HCT116 (cell line): Measurements from ENCODE around the gene RNF220. TPM values are rescaled to one million over a fixed set of nuclear protein-coding genes. Genes with fewer than 3 reads are reported as not detected.

ENCODE experiments used
- ATAC-seq: fragments of 200-7000 bp; cut with Tn5 transposase; 2 replicates; pipeline ENCODE4 v1.9.1; 2020; ENCODE audit warnings: mild to moderate bottlenecking, moderate library complexity
- BruUV-seq: library from RNA; stranded (reverse); fragments of 400-500 nt; replicated peaks from 2 replicates; lab custom pipeline; 2021; lab: Mats Ljungman, UMichigan
- CTCF ChIA-PET: fragments of 300-600 bp; sonication (Branson Sonifier 250); formaldehyde crosslinking; loops from one replicate; lab custom pipeline; 2021; ENCODE audit warnings: antibody characterized with exemption; lab: Charles Lee
- POLR2A ChIA-PET: fragments of 300-600, 350-600 bp; sonication (Branson Sonifier 250); formaldehyde crosslinking; loops from one replicate; lab custom pipeline; 2021; ENCODE audit warnings: antibody characterized with exemption; lab: Charles Lee
- RAD21 ChIA-PET, 2 experiments: fragments of 300-600 bp; sonication (Branson Sonifier 250); formaldehyde crosslinking; loops; one replicate each; lab custom pipeline; 2023; ENCODE audit warnings: low total read pairs in 2 of 2; ENCODE audit not compliant: uncharacterized antibody in 2 of 2, unreplicated experiment in 2 of 2, low non-redundant PET in 1 of 2; lab: Charles Lee
- DNase-seq: peaks from one replicate; pipeline ENCODE4 v3.0.0-alpha.2; 2010; ENCODE audit warnings: low read depth, low spot score
- H2AFZ ChIP-seq: fragments of 200-600 bp; shearing (Covaris generic), sonication (generic); 2 replicates; pipeline ENCODE4 v1.6.1; 2017; ENCODE audit warnings: low read depth, mixed run types, mixed read lengths, antibody characterized with exemption, low read length; ENCODE audit not compliant: poor library complexity, severe bottlenecking
- H3K27ac ChIP-seq: 2 replicates; pipeline ENCODE4 v1.5.1; 2012; ENCODE audit warnings: low read depth, low read length
- H3K27me3 ChIP-seq: fragments of 200-600 bp; sonication (generic); 2 replicates; pipeline ENCODE4 v1.6.1; 2016; ENCODE audit warnings: mixed run types, low read length, mixed read lengths; ENCODE audit not compliant: insufficient read depth
- H3K36me3 ChIP-seq, 2 experiments: fragments of 200-500 bp in 1 of 2; fragments of 200-600 bp in 1 of 2; sonication (Bioruptor generic) in 1 of 2; sonication (generic) in 1 of 2; 2 replicates each; pipeline versions ENCODE4 v1.5.1 to v1.6.1; 2014 to 2016; ENCODE audit warnings: low read length in 2 of 2, inconsistent platforms in 1 of 2, mixed read lengths in 1 of 2, mixed run types in 1 of 2; ENCODE audit not compliant: insufficient read depth in 2 of 2, control insufficient read depth in 1 of 2
- H3K4me1 ChIP-seq, 2 experiments: fragments of 200-600 bp in 1 of 2; sonication (generic) in 1 of 2; 2 replicates each; pipeline versions ENCODE4 v1.5.1 to v1.6.1; 2012 to 2017; ENCODE audit warnings: low read length in 2 of 2, inconsistent platforms in 1 of 2, mild to moderate bottlenecking in 1 of 2, mixed read lengths in 1 of 2, mixed run types in 1 of 2, moderate library complexity in 1 of 2; ENCODE audit not compliant: insufficient read depth in 2 of 2, control insufficient read depth in 1 of 2
- H3K4me2 ChIP-seq: fragments of 200-600 bp; sonication (generic); 2 replicates; pipeline ENCODE4 v1.6.1; 2017; ENCODE audit warnings: mixed run types, low read length, mixed read lengths
- H3K4me3 ChIP-seq, 2 experiments: fragments of 200-600 bp in 1 of 2; sonication (generic) in 1 of 2; replicated peaks in 1 of 2; 2 replicates each; pipeline ENCODE4 v1.5.1; 2011 to 2016; ENCODE audit warnings: low read length in 2 of 2, control low read depth in 1 of 2, low read depth in 1 of 2, mild to moderate bottlenecking in 1 of 2, mixed read lengths in 1 of 2, mixed run types in 1 of 2
- H3K79me2 ChIP-seq: fragments of 200-600 bp; sonication (generic); 2 replicates; pipeline ENCODE4 v1.6.1; 2017; ENCODE audit warnings: mild to moderate bottlenecking, mixed run types, low read length, moderate library complexity, mixed read lengths; ENCODE audit not compliant: insufficient read depth
- H3K9ac ChIP-seq: fragments of 200-600 bp; sonication (generic); 2 replicates; pipeline ENCODE4 v1.6.1; 2016; ENCODE audit warnings: low read length, mixed read lengths
- H3K9me2 ChIP-seq: fragments of 200-600 bp; sonication (generic), shearing (Covaris generic); 2 replicates; pipeline ENCODE4 v1.6.1; 2017; ENCODE audit warnings: mixed run types, mild to moderate bottlenecking, moderate library complexity; ENCODE audit not compliant: insufficient read depth
- H3K9me3 ChIP-seq, 2 experiments: fragments of 200-500 bp in 1 of 2; fragments of 200-600 bp in 1 of 2; sonication (Bioruptor generic) in 1 of 2; sonication (generic) in 1 of 2; 2 replicates each; pipeline ENCODE4 v1.6.1; 2014 to 2017; ENCODE audit warnings: low read length in 2 of 2, mixed read lengths in 2 of 2, inconsistent platforms in 1 of 2, low read depth in 1 of 2, mild to moderate bottlenecking in 1 of 2, mixed run types in 1 of 2, moderate library complexity in 1 of 2; ENCODE audit not compliant: control insufficient read depth in 1 of 2, insufficient read depth in 1 of 2
- H4K20me1 ChIP-seq: fragments of 200-600 bp; sonication (generic), shearing (Covaris generic); 2 replicates; pipeline ENCODE4 v1.6.1; 2017; ENCODE audit warnings: mixed run types, mild to moderate bottlenecking, moderate library complexity; ENCODE audit not compliant: insufficient read depth
- CBX3 ChIP-seq: IDR thresholded peaks from 2 replicates; pipeline ENCODE4 v1.6.1; 2012; ENCODE audit warnings: low read depth
- CEBPB ChIP-seq: IDR thresholded peaks from 2 replicates; pipeline ENCODE4 v1.6.1; 2012; ENCODE audit warnings: low read depth
- EGR1 ChIP-seq: IDR thresholded peaks from 2 replicates; pipeline ENCODE4 v1.6.1; 2012; ENCODE audit warnings: low read depth
- POLR2AphosphoS5 ChIP-seq: IDR thresholded peaks from 2 replicates; pipeline ENCODE4 v1.6.1; 2011; ENCODE audit warnings: mild to moderate bottlenecking, low read depth, low read length, moderate library complexity
- RAD21 ChIP-seq: IDR thresholded peaks from 2 replicates; pipeline ENCODE4 v1.6.1; 2012; ENCODE audit warnings: low read depth, mild to moderate bottlenecking
- SP1 ChIP-seq: IDR thresholded peaks from 2 replicates; pipeline ENCODE4 v1.6.1; 2012; ENCODE audit warnings: low read depth
- SRF ChIP-seq: IDR thresholded peaks from 2 replicates; pipeline ENCODE4 v1.6.1; 2012; ENCODE audit warnings: low read depth
- TCF7L2 ChIP-seq: IDR thresholded peaks from 2 replicates; pipeline ENCODE4 v1.7.0; 2011; ENCODE audit warnings: borderline replicate concordance, inconsistent platforms; ENCODE audit not compliant: insufficient read depth, insufficient read length; ENCODE audit errors: extremely low read depth
- intact Hi-C: fragments of 100-400 bp; cut with micrococcal nuclease; formaldehyde crosslinking; loops from 2 replicates; pipeline ENCODE4 v1.10.0; 2022
- total RNA-seq: library from RNA; stranded (reverse); gene quantifications from one replicate; pipeline ENCODE4 v1.2.1, GENCODE V29; 2021; ENCODE audit not compliant: unreplicated experiment
- TF ChIP-seq, protein P1 (sequence below), 3 experiments: fragments of 200-600 bp in 1 of 3; sonication (generic) in 1 of 3; IDR thresholded peaks in 2 of 3; conservative IDR thresholded peaks in 1 of 3; 2 replicates each; pipeline ENCODE4 v1.5.1; 2012 to 2017; ENCODE audit warnings: low read depth in 2 of 3, low read length in 2 of 3, antibody characterized with exemption in 1 of 3, borderline replicate concordance in 1 of 3, control low read depth in 1 of 3, mild to moderate bottlenecking in 1 of 3, mixed read lengths in 1 of 3, mixed run types in 1 of 3, moderate library complexity in 1 of 3; ENCODE audit not compliant: insufficient read depth in 1 of 3
- TF ChIP-seq, protein P2 (sequence below): IDR thresholded peaks from 2 replicates; pipeline ENCODE4 v1.6.1; 2012

Gene RNF220
- total RNA-seq, 1 experiment from 2014 or later: 84.5 TPM

- no peak for TF ChIP-seq SRF
- TF ChIP-seq CBX3: no peak
- TF ChIP-seq, protein P1, sequence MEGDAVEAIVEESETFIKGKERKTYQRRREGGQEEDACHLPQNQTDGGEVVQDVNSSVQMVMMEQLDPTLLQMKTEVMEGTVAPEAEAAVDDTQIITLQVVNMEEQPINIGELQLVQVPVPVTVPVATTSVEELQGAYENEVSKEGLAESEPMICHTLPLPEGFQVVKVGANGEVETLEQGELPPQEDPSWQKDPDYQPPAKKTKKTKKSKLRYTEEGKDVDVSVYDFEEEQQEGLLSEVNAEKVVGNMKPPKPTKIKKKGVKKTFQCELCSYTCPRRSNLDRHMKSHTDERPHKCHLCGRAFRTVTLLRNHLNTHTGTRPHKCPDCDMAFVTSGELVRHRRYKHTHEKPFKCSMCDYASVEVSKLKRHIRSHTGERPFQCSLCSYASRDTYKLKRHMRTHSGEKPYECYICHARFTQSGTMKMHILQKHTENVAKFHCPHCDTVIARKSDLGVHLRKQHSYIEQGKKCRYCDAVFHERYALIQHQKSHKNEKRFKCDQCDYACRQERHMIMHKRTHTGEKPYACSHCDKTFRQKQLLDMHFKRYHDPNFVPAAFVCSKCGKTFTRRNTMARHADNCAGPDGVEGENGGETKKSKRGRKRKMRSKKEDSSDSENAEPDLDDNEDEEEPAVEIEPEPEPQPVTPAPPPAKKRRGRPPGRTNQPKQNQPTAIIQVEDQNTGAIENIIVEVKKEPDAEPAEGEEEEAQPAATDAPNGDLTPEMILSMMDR (IDR thresholded peaks at IDR 0.05 in 2 of 3, conservative IDR thresholded peaks at IDR 0.05 in 1 of 3; ENCODE audit: borderline replicate concordance in 1 of 3, insufficient read depth in 1 of 3, low read depth in 2 of 3, low read length in 2 of 3): peak in 2 of 3 experiments; percentile 33 to 58; a peak in 4 of 6 replicates
- peak; percentile 41 for TF ChIP-seq RAD21
- TF ChIP-seq POLR2AphosphoS5: no peak
- no peak for TF ChIP-seq TCF7L2
- no peak for TF ChIP-seq CEBPB
- Histone ChIP-seq H4K20me1 (no peaks in the 10 kb centered on the region), H3K4me1 (peaks cover 0 to 9% of the 10 kb centered on the region in 2 experiments; a peak in 2 of 4 replicates), H3K4me2 (no peak overlapping the region), H3K79me2 (no peaks in the 10 kb centered on the region), H3K4me3 (no peak overlapping the region), H3K9me3 (no peaks in the 10 kb centered on the region), H3K36me3 (no peaks in the 10 kb centered on the region), H3K9me2 (no peaks in the 10 kb centered on the region), H3K9ac (no peak overlapping the region), H3K27ac (no peak overlapping the region), H3K27me3 (no peaks in the 10 kb centered on the region), H2AFZ (no peak overlapping the region)
- ChIA-PET POLR2A (no interaction called here), CTCF (interaction anchor here (1.4 to 2.5 kb wide), 3 partner anchors 13 to 230 kb away, joined by 4 to 7 read pairs (median 5); no protein-coding TSS in a partner anchor), RAD21 (no interaction called here)
- ATAC-seq (peak; percentile 47; the same call in 1 of the 2 replicates), DNase-seq (no peak)
- intact Hi-C loops: loop anchor here (2.0 kb wide), 1 partner anchor 45 kb away; no protein-coding TSS in a partner anchor
- no TSS peak for BruUV-seq
Measured at GRCh38 chr1:44608141-44608540, 203.1 kb downstream of the RNF220 start.

GRCh38 chr1:44609412-44609767, 204.3 kb downstream of the RNF220 start:
- no peaks in the 10 kb centered on the region for H3K27me3 ChIP-seq
- no TSS peak for BruUV-seq
- no peak overlapping the region for H3K27ac ChIP-seq
- ChIA-PET POLR2A (no interaction called here), RAD21 (interaction anchor here in 1 of 2 experiments (0.6 kb wide), 1 partner anchor 561 kb away, joined by 3 read pairs; no protein-coding TSS in a partner anchor), CTCF (interaction anchor here (0.9 to 2.5 kb wide), 4 partner anchors 14 to 231 kb away, joined by 3 to 7 read pairs (median 4); no protein-coding TSS in a partner anchor)
- TF ChIP-seq SP1 (no peak), RAD21 (peak; percentile 59), EGR1 (no peak)
- TF ChIP-seq, protein P1 (IDR thresholded peaks at IDR 0.05 in 2 of 3, conservative IDR thresholded peaks at IDR 0.05 in 1 of 3; ENCODE audit: borderline replicate concordance in 1 of 3, insufficient read depth in 1 of 3, low read depth in 2 of 3, low read length in 2 of 3): peak; percentile 18 to 46 (median 36); a peak in 3 of 6 replicates
- TF ChIP-seq, protein P2, sequence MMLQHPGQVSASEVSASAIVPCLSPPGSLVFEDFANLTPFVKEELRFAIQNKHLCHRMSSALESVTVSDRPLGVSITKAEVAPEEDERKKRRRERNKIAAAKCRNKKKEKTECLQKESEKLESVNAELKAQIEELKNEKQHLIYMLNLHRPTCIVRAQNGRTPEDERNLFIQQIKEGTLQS: no peak
- H3K4me3 ChIP-seq: no peak overlapping the region
- no peaks in the 10 kb centered on the region for H3K9me3 ChIP-seq
- no peaks in the 10 kb centered on the region for H3K9me2 ChIP-seq
- no peaks in the 10 kb centered on the region for H4K20me1 ChIP-seq
- peaks cover 0 to under 1% of the 10 kb centered on the region in 2 experiments; a peak in 2 of 4 replicates for H3K4me1 ChIP-seq
- H3K36me3 ChIP-seq: no peaks in the 10 kb centered on the region
- H3K4me2 ChIP-seq: no peak overlapping the region
- DNase-seq: peak; percentile 10
- no peak overlapping the region for H3K9ac ChIP-seq
- no peaks in the 10 kb centered on the region for H3K79me2 ChIP-seq
- ATAC-seq: peak; percentile 82
- H2AFZ ChIP-seq: no peak overlapping the region
- intact Hi-C loops: loop anchor here (2.0 kb wide), 1 partner anchor 43 kb away; no protein-coding TSS in a partner anchor
